MM.1S (cell line): ENCODE data around the gene ALX3.
A peak's percentile ranks its signal among the peaks of the same experiment; 100 is the strongest.
"Not testable (repeated sequence)": the region's sequence is repeated elsewhere in the genome, so short reads cannot be mapped to it uniquely, and the experiment has no call there.

Source experiments
- DNase-seq: peaks from one replicate; pipeline ENCODE4 v3.0.0-alpha.2; 2015
- H2AFZ ChIP-seq: fragments of 300-600 bp; sonication (generic); 2 replicates; pipeline ENCODE4 v1.6.0; 2016; ENCODE audit warnings: antibody characterized with exemption, low read length
- H3F3A ChIP-seq: fragments of 300-600 bp; sonication (generic); 2 replicates; pipeline ENCODE4 v1.6.1; 2016; ENCODE audit warnings: mild to moderate bottlenecking, antibody characterized with exemption, low read length, moderate library complexity, mixed read lengths; ENCODE audit not compliant: insufficient read depth
- H3K27ac ChIP-seq: fragments of 300-600 bp; sonication (generic); 2 replicates; pipeline ENCODE4 v1.5.1; 2016; ENCODE audit warnings: mild to moderate bottlenecking, low read length
- H3K27me3 ChIP-seq: fragments of 300-600 bp; sonication (generic); replicated peaks from 2 replicates; pipeline ENCODE4 v1.6.0; 2016; ENCODE audit warnings: low read length; ENCODE audit not compliant: insufficient read depth
- H3K36me3 ChIP-seq: fragments of 300-600 bp; sonication (generic); replicated peaks from 2 replicates; pipeline ENCODE4 v1.6.1; 2016; ENCODE audit warnings: mild to moderate bottlenecking, low read length, mixed read lengths; ENCODE audit not compliant: insufficient read depth
- H3K4me1 ChIP-seq: fragments of 300-600 bp; sonication (generic); 2 replicates; pipeline ENCODE4 v1.6.1; 2016; ENCODE audit warnings: low read length, mixed read lengths
- H3K4me2 ChIP-seq: fragments of 300-600 bp; sonication (generic); 2 replicates; pipeline ENCODE4 v1.6.0; 2016; ENCODE audit warnings: low read depth, low read length
- H3K4me3 ChIP-seq: fragments of 300-600 bp; sonication (generic); 2 replicates; pipeline ENCODE4 v1.5.1; 2016; ENCODE audit warnings: low read length, mixed read lengths
- H3K79me2 ChIP-seq: fragments of 300-600 bp; sonication (generic); 2 replicates; pipeline ENCODE4 v1.6.1; 2016; ENCODE audit warnings: mixed run types, low read length, mixed read lengths
- H3K9ac ChIP-seq: fragments of 300-600 bp; sonication (generic); 2 replicates; pipeline ENCODE4 v1.6.1; 2016; ENCODE audit warnings: low read length, mixed read lengths
- H3K9me2 ChIP-seq: fragments of 300-600 bp; sonication (generic); replicated peaks from 2 replicates; pipeline ENCODE4 v1.6.1; 2016; ENCODE audit warnings: mild to moderate bottlenecking, low read length, mixed read lengths; ENCODE audit not compliant: insufficient read depth
- H3K9me3 ChIP-seq: fragments of 300-600 bp; sonication (generic); replicated peaks from 2 replicates; pipeline ENCODE4 v1.6.1; 2016; ENCODE audit warnings: mild to moderate bottlenecking, low read length, mixed read lengths; ENCODE audit not compliant: insufficient read depth
- H4K20me1 ChIP-seq: fragments of 300-600 bp; sonication (generic); 2 replicates; pipeline ENCODE4 v1.6.1; 2016; ENCODE audit warnings: mild to moderate bottlenecking, low read length, moderate library complexity, mixed read lengths; ENCODE audit not compliant: insufficient read depth
- EZH2 ChIP-seq: fragments of 300-600 bp; sonication (generic); optimal IDR thresholded peaks from 2 replicates; pipeline ENCODE3; 2017; ENCODE audit warnings: low read depth, mild to moderate bottlenecking, antibody characterized with exemption, low read length, mixed read lengths
- EZH2phosphoT487 ChIP-seq: fragments of 300-600 bp; sonication (generic); IDR thresholded peaks from 2 replicates; pipeline ENCODE4 v1.6.1; 2018; ENCODE audit warnings: antibody characterized with exemption, low read length
- TF ChIP-seq, protein P1 (sequence below): fragments of 300-600 bp; sonication (generic); IDR thresholded peaks from 2 replicates; pipeline ENCODE4 v1.5.1; 2016; ENCODE audit warnings: antibody characterized with exemption, low read length, mixed read lengths

Gene ALX3

GRCh38 chr1:110032327-110032726 is 38.1 kb downstream of the ALX3 start:
- no peaks in the 10 kb centered on the region for H3K27me3 ChIP-seq
- no peak overlapping the region for H2AFZ ChIP-seq
- H3K4me2 ChIP-seq: no peak overlapping the region
- H3K4me1 ChIP-seq: 0 out of 2 replicates have a peak, but pooled peaks cover 3% of the 10 kb centered on the region
- no peaks in the 10 kb centered on the region for H3K9me2 ChIP-seq
- no peaks in the 10 kb centered on the region for H3K36me3 ChIP-seq
- H4K20me1 ChIP-seq: no peaks in the 10 kb centered on the region
- no peaks in the 10 kb centered on the region for H3K9me3 ChIP-seq
- H3K27ac ChIP-seq: no peak overlapping the region
- H3F3A ChIP-seq: no peaks in the 10 kb centered on the region
- no peak overlapping the region for H3K9ac ChIP-seq
- DNase-seq: no peak
- H3K4me3 ChIP-seq: no peak overlapping the region
- H3K79me2 ChIP-seq: peaks cover 18% of the 10 kb centered on the region
- TF ChIP-seq, protein P1, sequence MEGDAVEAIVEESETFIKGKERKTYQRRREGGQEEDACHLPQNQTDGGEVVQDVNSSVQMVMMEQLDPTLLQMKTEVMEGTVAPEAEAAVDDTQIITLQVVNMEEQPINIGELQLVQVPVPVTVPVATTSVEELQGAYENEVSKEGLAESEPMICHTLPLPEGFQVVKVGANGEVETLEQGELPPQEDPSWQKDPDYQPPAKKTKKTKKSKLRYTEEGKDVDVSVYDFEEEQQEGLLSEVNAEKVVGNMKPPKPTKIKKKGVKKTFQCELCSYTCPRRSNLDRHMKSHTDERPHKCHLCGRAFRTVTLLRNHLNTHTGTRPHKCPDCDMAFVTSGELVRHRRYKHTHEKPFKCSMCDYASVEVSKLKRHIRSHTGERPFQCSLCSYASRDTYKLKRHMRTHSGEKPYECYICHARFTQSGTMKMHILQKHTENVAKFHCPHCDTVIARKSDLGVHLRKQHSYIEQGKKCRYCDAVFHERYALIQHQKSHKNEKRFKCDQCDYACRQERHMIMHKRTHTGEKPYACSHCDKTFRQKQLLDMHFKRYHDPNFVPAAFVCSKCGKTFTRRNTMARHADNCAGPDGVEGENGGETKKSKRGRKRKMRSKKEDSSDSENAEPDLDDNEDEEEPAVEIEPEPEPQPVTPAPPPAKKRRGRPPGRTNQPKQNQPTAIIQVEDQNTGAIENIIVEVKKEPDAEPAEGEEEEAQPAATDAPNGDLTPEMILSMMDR: no peak
- TF ChIP-seq EZH2: no peak
- no peak for TF ChIP-seq EZH2phosphoT487

DNA sequence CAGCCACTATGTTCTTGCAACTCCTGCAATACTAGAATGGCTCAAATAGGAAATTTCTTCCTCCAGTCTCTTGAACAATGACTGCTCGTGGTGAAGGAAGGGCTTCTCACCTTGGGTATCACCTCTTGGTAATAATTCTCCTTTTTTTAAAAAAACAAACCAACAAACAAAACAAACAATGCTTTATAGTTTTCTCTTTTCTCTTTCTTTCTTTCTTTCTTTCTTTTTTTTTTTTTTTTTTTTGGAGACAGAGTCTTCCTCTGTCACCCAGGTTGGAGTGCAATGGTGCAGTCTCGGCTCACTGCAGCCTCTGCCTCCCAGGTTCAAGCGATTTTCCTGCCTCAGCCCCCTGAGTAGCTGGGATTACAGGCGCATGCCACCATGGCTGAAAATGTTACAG is 39.8 kb downstream of the ALX3 start:
- H3K4me3 ChIP-seq, DNase-seq, H3K27me3 ChIP-seq, H3F3A ChIP-seq, H4K20me1 ChIP-seq, H3K9me2 ChIP-seq, H3K9me3 ChIP-seq, H3K4me1 ChIP-seq, H3K9ac ChIP-seq, H3K27ac ChIP-seq, H2AFZ ChIP-seq, H3K36me3 ChIP-seq: not testable (repeated sequence)
- Histone ChIP-seq H3K4me2 (peak overlapping the region; percentile 32; the same call in 1 of the 2 replicates), H3K79me2 (peaks cover 11% of the 10 kb centered on the region)

GRCh38 chr1:110024613-110025012 is 45.9 kb downstream of the ALX3 start:
- no peak for DNase-seq
- H2AFZ ChIP-seq: no peak overlapping the region
- H3F3A ChIP-seq: no peaks in the 10 kb centered on the region
- H3K9ac ChIP-seq: no peak overlapping the region
- no peaks in the 10 kb centered on the region for H3K79me2 ChIP-seq
- no peaks in the 10 kb centered on the region for H3K9me3 ChIP-seq
- no peaks in the 10 kb centered on the region for H3K36me3 ChIP-seq
- no peak overlapping the region for H3K4me3 ChIP-seq
- H3K4me1 ChIP-seq: no peaks in the 10 kb centered on the region
- H3K9me2 ChIP-seq: no peaks in the 10 kb centered on the region
- no peak overlapping the region for H3K27ac ChIP-seq
- no peaks in the 10 kb centered on the region for H4K20me1 ChIP-seq
- H3K27me3 ChIP-seq: no peaks in the 10 kb centered on the region
- no peak overlapping the region for H3K4me2 ChIP-seq
- TF ChIP-seq, protein P1: no peak
- TF ChIP-seq EZH2phosphoT487 (no peak), EZH2 (no peak)

- H3K9ac ChIP-seq: no peak overlapping the region
- no peak for DNase-seq
- no peaks in the 10 kb centered on the region for H3F3A ChIP-seq
- H3K9me2 ChIP-seq: no peaks in the 10 kb centered on the region
- H3K4me1 ChIP-seq: no peaks in the 10 kb centered on the region
- TF ChIP-seq, protein P1: no peak
- H4K20me1 ChIP-seq: no peaks in the 10 kb centered on the region
- no peaks in the 10 kb centered on the region for H3K36me3 ChIP-seq
- no peaks in the 10 kb centered on the region for H3K9me3 ChIP-seq
- H3K79me2 ChIP-seq: no peaks in the 10 kb centered on the region
- H3K27me3 ChIP-seq: no peaks in the 10 kb centered on the region
- H3K4me3 ChIP-seq: no peak overlapping the region
- no peak overlapping the region for H2AFZ ChIP-seq
- no peak overlapping the region for H3K4me2 ChIP-seq
- no peak overlapping the region for H3K27ac ChIP-seq
Measured at GRCh38 chr1:110021285-110021684, 49.2 kb downstream of the ALX3 start.
